A673 (cell line): ENCODE measurements around the gene MAML2.

ENCODE experiments used
- CTCF ChIP-seq: fragments of 300-800, 200-600 bp; sonication (generic); conservative IDR thresholded peaks from 2 replicates; pipeline ENCODE4 v1.5.1; 2017; ENCODE audit warnings: low read depth, mild to moderate bottlenecking, antibody characterized with exemption, low read length, moderate library complexity, mixed read lengths
- EZH2 ChIP-seq: fragments of 200-600 bp; sonication (generic); IDR thresholded peaks from 2 replicates; pipeline ENCODE4 v1.6.1; 2017; ENCODE audit warnings: borderline replicate concordance, low read depth, mild to moderate bottlenecking, mixed read lengths, antibody characterized with exemption, low read length; ENCODE audit not compliant: poor library complexity, severe bottlenecking

DNA sequence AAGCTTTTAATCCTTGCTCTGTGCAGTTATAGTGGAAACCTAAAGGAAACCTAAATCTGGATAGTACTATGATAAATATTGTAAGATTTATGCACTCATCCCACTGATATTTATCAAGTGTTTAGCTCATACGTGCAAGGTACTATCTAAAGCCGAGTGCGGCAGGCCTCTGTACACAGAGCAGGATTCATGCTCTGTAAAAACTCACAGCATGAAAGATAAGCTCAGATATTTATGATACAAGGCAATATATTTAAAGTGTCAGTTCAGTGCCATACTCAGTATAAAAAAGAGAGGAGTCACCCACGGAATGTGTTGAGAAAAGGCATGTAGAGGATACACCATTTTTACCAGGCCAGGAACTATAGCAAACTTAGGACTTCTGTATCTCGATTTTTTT lies 66.2 kb downstream of the MAML2 start:
- TF ChIP-seq CTCF: no peak
- no peak for TF ChIP-seq EZH2
